Heart right ventricle (tissue), 16 donors: ENCODE results near the gene BIRC7. TPM values are rescaled to one million over a fixed set of nuclear protein-coding genes. Genes with fewer than 3 reads are reported as not detected.

Experiments used
- ATAC-seq, 8 donors: fragments of 200-7000 bp; cut with Tn5 transposase; one replicate each; pipeline ENCODE4 v1.9.1; 2020; ENCODE audit warnings: mild to moderate bottlenecking in 8 of 8, moderate library complexity in 8 of 8, moderate number of reproducible peaks in 1 of 8
- DNase-seq, 2 donors: peaks; one replicate each; pipeline ENCODE4 v3.0.0-alpha.2; 2020
- H3K27ac ChIP-seq, 10 donors: fragments of 200-600 bp; sonication (generic) in 2 of 10; one replicate each; pipeline versions ENCODE4 v1.5.0 to v1.8.0; 2020 to 2022; ENCODE audit warnings: mild to moderate bottlenecking in 3 of 10
- H3K27me3 ChIP-seq, 7 donors: fragments of 200-600 bp; one replicate each; pipeline ENCODE4 v1.8.0; 2021 to 2022; ENCODE audit warnings: mild to moderate bottlenecking in 2 of 7
- H3K36me3 ChIP-seq, 9 donors: fragments of 200-600 bp; sonication (generic) in 1 of 9; one replicate each; pipeline versions ENCODE4 v1.5.0 to v1.8.0; 2020 to 2022; ENCODE audit warnings: mild to moderate bottlenecking in 2 of 9
- H3K4me1 ChIP-seq, 9 donors: fragments of 200-600 bp; sonication (generic) in 1 of 9; one replicate each; pipeline versions ENCODE4 v1.5.0 to v1.8.0; 2020 to 2022; ENCODE audit warnings: mild to moderate bottlenecking in 4 of 9
- H3K4me3 ChIP-seq, 10 donors: fragments of 200-600 bp; sonication (generic) in 2 of 10; one replicate each; pipeline versions ENCODE4 v1.5.0 to v1.8.0; 2020 to 2022; ENCODE audit warnings: mild to moderate bottlenecking in 7 of 10, moderate library complexity in 2 of 10
- H3K9me3 ChIP-seq, 11 donors: fragments of 200-600 bp in 10 of 11; sonication (generic) in 2 of 11; one replicate each; pipeline versions ENCODE4 v1.5.0 to v1.8.0; 2013 to 2022; ENCODE audit warnings: mild to moderate bottlenecking in 2 of 11, control low read depth in 1 of 11, moderate library complexity in 1 of 11
- WGBS, 2 donors: extraction: QIAGEN DNeasy Blood & Tissue Kit; methylation state at CpG; one replicate each; pipeline ENCODE4 v1.1.7; 2013; ENCODE audit warnings: inconsistent platforms in 1 of 2; 5-methylcytosine and 5-hydroxymethylcytosine counted together
- intact Hi-C, 10 donors: fragments of 100-400 bp; cut with DNase I; formaldehyde crosslinking; loops; one replicate each; pipeline versions ENCODE4 v1.11.1 to v1.14.2; 2022
- polyA plus RNA-seq, 2 donors: library from polyadenylated mRNA; stranded (reverse); fragments of 200-250 nt; gene quantifications; one replicate each; pipeline ENCODE4 v1.2.3, GENCODE V29; 2013
- total RNA-seq, 10 donors: library from RNA; stranded (reverse); fragmentation: NEBNext Ultra II Directional in 3 of 10; extraction: Animal tissue kit (Norgen Biotek cat#: 25700) in 3 of 10; gene quantifications; one replicate each; pipeline versions ENCODE4 v1.2.1 to v1.2.4, GENCODE V29; 2021 to 2023
- TF ChIP-seq, protein P1 (sequence below), 9 donors: fragments of 200-600 bp; sonication (generic) in 2 of 9; IDR thresholded peaks; one replicate each; pipeline versions ENCODE4 v1.5.0 to v1.8.0; 2021 to 2022; ENCODE audit warnings: antibody characterized with exemption in 9 of 9, mild to moderate bottlenecking in 5 of 9, moderate library complexity in 1 of 9
- donor health status: Arrhythmogenic right ventricular cardiomyopathy.
- donor health status: ischemic (EF 13 %, LVEDD 7.1; RV severe dilation, severe dysfunction).
- donor health status: healthy with polysubstance abuse.
- donor health status: DM: no; HTN: yes; CAD: no.
- donor health status: DM: no; HTN: no; CAD: no.
- donor health status: ischemic (EF 25% LVEDD 6.9; RV normal size, moderate dysfunction).
- donor health status: ischemic (EF 25% LVEDD 5.7; RV mildly dilated, moderate dysfunction).
- donor health status: healthy.
- donor health status: DM: yes; HTN: yes; CAD: no.
- donor health status: Ischemic cardiomyopathy.
- donor health status: ischemic (EF 35%, LVEDD 5.7; RV mildly dilated, moderate dysfunction).
- donor health status: nonischemic (EF 11% LVEDD 7.7; RV severe dilation, severe dysfunction).
- donor health status: DM: yes; HTN: yes; CAD: no.
- donor health status: PGD.
- donor health status: ischemic (EF 29% LVEDD 5.4; RV normal size, mild dysfunction).
- donor health status: nonischemic (EF 23%, LVEDD 6.1; RV moderate dilation, normal function).

Gene BIRC7
- total and polyA plus RNA-seq, 12 donors: 0.21 to 2.1 (median 0.37) TPM; not detected in 7

DNA sequence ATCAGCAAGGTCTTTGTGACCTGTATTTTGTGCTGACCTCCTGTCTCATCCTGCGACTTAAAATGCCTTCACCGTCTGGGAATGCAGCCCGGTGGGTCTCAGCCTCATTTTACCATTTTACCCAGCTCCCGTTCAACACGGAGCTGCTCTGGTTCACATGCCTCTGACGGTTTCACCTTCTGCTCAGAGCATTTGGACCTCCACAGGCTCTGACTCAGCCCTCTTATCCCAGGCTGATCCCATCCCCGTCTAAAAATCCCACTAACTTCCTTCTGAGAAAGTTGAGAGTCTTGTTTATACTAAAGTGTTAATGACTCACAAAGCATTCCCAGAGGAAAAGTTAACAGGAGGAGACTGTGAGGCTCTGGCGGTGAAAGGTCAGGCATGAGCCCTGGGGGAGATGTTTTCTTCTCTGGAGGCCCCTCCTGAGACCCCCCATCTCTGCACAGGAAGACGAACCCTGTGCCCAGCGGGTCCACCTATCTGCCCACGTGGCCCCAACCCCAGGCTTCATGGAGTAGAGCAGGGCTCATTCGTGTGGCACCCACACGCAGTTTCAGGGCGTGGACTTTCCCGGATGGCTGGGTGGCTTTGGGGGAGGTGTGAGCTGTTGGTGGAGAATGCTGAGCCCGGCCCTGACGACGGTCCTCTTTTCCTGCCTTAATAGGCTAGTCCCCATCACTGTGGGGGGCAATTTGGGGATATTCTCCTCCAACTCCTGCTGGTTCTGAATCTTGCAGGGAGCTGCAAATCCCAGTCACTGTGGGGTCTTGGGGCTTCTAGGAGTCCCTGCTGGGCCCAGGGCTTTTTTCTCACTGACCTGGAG is 3.3 kb upstream of the BIRC7 start:
- Histone ChIP-seq H3K4me1 (peaks cover 0 to 10% (median 4%) of the 10 kb centered on the region in 9 donors), H3K36me3 (no peaks in the 10 kb centered on the region), H3K9me3 (no peaks in the 10 kb centered on the region), H3K27ac (no peak overlapping the region), H3K4me3 (no peak overlapping the region), H3K27me3 (peaks cover 0 to 62% (median 58%) of the 10 kb centered on the region in 7 donors)
- DNase-seq (peak in 1 of 2 donors; percentile 1), ATAC-seq (no peak)
- WGBS, 2 donors: 44 to 45% methylated on average over 18 of the region's 18 CpGs
- intact Hi-C loops: loop anchor here in 2 of 10 donors (5.0 kb wide), 1 partner anchor 175 kb away; no protein-coding TSS in a partner anchor
- TF ChIP-seq, protein P1, sequence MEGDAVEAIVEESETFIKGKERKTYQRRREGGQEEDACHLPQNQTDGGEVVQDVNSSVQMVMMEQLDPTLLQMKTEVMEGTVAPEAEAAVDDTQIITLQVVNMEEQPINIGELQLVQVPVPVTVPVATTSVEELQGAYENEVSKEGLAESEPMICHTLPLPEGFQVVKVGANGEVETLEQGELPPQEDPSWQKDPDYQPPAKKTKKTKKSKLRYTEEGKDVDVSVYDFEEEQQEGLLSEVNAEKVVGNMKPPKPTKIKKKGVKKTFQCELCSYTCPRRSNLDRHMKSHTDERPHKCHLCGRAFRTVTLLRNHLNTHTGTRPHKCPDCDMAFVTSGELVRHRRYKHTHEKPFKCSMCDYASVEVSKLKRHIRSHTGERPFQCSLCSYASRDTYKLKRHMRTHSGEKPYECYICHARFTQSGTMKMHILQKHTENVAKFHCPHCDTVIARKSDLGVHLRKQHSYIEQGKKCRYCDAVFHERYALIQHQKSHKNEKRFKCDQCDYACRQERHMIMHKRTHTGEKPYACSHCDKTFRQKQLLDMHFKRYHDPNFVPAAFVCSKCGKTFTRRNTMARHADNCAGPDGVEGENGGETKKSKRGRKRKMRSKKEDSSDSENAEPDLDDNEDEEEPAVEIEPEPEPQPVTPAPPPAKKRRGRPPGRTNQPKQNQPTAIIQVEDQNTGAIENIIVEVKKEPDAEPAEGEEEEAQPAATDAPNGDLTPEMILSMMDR (IDR thresholded peaks at IDR 0.05): no peak

GRCh38 chr20:63233061-63233344 is 2.7 kb upstream of the BIRC7 start:
- peaks cover 0 to 64% (median 60%) of the 10 kb centered on the region in 7 donors for H3K27me3 ChIP-seq
- ATAC-seq (no peak), DNase-seq (no peak)
- WGBS, 2 donors: 70 to 77% methylated on average over 3 of the region's 3 CpGs
- no peaks in the 10 kb centered on the region for H3K36me3 ChIP-seq
- intact Hi-C loops: loop anchor here in 2 of 10 donors (5.0 kb wide), 1 partner anchor 176 kb away; no protein-coding TSS in a partner anchor
- no peak overlapping the region for H3K27ac ChIP-seq
- peaks cover 0 to 10% (median 4%) of the 10 kb centered on the region in 9 donors for H3K4me1 ChIP-seq
- no peak overlapping the region for H3K4me3 ChIP-seq
- H3K9me3 ChIP-seq: no peaks in the 10 kb centered on the region
- TF ChIP-seq, protein P1 (IDR thresholded peaks at IDR 0.05): no peak

- no peaks in the 10 kb centered on the region for H3K36me3 ChIP-seq
- H3K9me3 ChIP-seq: no peaks in the 10 kb centered on the region
- no peak overlapping the region for H3K4me3 ChIP-seq
- TF ChIP-seq, protein P1 (IDR thresholded peaks at IDR 0.05): no peak
- no peak for DNase-seq
- peaks cover 0 to 10% (median 4%) of the 10 kb centered on the region in 9 donors for H3K4me1 ChIP-seq
- intact Hi-C loops: loop anchor here in 2 of 10 donors (5.0 kb wide), 1 partner anchor 177 kb away; no protein-coding TSS in a partner anchor
- H3K27me3 ChIP-seq: peaks cover 0 to 62% (median 51%) of the 10 kb centered on the region in 7 donors
- H3K27ac ChIP-seq: no peak overlapping the region
- no peak for ATAC-seq
- 85% methylated on average over 17 of the region's 17 CpGs for WGBS, 2 donors
Measured at GRCh38 chr20:63233924-63234323, 1.8 kb upstream of the BIRC7 start.

- Histone ChIP-seq H3K4me1 (peaks cover 0 to 10% (median 4%) of the 10 kb centered on the region in 9 donors), H3K36me3 (no peaks in the 10 kb centered on the region), H3K9me3 (no peaks in the 10 kb centered on the region), H3K27ac (no peak overlapping the region), H3K4me3 (no peak overlapping the region), H3K27me3 (peaks cover 0 to 57% (median 45%) of the 10 kb centered on the region in 7 donors)
- DNase-seq (no peak), ATAC-seq (no peak)
- WGBS, 2 donors: 10 to 16% methylated on average over 20 of the region's 20 CpGs
- intact Hi-C loops: loop anchor here in 2 of 10 donors (5.0 kb wide), 1 partner anchor 178 kb away; no protein-coding TSS in a partner anchor
- TF ChIP-seq, protein P1 (IDR thresholded peaks at IDR 0.05): peak in 6 of 9 donors; percentile 13 to 46 (median 24)
Measured at GRCh38 chr20:63234693-63235398, 859 bp upstream of the BIRC7 start.
